ENCODE measurements around the gene BFSP2.

The BFSP2 gene

DNA sequence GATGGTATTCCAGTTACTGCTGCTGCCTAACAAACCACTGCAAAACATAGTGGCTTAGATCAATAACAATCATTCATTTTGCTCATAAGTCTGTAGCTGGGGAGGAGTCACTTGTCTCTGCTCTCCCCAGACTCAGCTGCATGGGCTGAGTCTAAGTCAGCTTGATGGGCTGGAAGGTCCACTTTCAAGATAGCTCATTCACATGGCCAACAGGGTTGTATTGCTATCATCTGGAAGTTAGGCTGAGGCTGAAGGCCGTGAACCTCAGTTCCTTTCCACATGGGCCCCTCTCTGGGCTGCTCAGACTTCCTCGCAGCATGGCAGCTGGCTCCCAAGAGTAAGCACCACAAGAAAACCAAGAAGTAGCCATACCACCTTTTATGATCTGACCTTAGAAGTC, 28.7 kb upstream of the BFSP2 start:
- Histone ChIP-seq H3K9me3 (ENCODE audit: control insufficient read depth, insufficient read depth, low read length) (no peaks in the 10 kb centered on the region), H3K36me3 (ENCODE audit: control insufficient read depth, insufficient read depth, low read length) (no peaks in the 10 kb centered on the region), H3K9ac (ENCODE audit: low read depth, low read length) (no peak overlapping the region), H3K27me3 (ENCODE audit: control insufficient read depth, insufficient read depth, low read length) (no peaks in the 10 kb centered on the region), H3K4me3 (ENCODE audit: low read depth, low read length) (no peak overlapping the region), H3K4me1 (ENCODE audit: control insufficient read depth, insufficient read depth, low read length) (peaks cover 12% of the 10 kb centered on the region)

DNA sequence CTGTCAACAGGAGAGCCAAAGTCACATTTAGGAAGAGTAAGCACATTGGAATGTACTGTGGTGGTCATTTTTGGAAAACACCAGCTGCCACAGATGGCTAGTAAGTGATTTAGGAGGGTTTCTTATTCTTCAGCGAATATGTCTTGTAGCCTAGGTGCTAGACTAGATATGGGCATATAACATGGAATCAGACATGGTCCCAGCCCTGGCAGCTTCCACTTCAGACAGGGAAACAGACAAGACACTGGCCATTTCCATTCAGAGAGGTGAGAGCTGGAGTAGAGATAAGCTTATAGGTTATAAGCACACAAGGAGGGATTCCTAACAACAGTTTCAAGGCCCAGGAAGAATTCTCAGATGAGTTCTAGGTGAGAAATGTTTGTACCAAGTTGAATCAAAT, 28.2 kb upstream of the BFSP2 start:
- H3K4me1 ChIP-seq (ENCODE audit: control insufficient read depth, insufficient read depth, low read length) = peaks cover 12% of the 10 kb centered on the region
- no peaks in the 10 kb centered on the region for H3K9me3 ChIP-seq (ENCODE audit: control insufficient read depth, insufficient read depth, low read length)
- no peak overlapping the region for H3K9ac ChIP-seq (ENCODE audit: low read depth, low read length)
- H3K4me3 ChIP-seq (ENCODE audit: low read depth, low read length) = no peak overlapping the region
- no peaks in the 10 kb centered on the region for H3K36me3 ChIP-seq (ENCODE audit: control insufficient read depth, insufficient read depth, low read length)
- no peaks in the 10 kb centered on the region for H3K27me3 ChIP-seq (ENCODE audit: control insufficient read depth, insufficient read depth, low read length)

DNA sequence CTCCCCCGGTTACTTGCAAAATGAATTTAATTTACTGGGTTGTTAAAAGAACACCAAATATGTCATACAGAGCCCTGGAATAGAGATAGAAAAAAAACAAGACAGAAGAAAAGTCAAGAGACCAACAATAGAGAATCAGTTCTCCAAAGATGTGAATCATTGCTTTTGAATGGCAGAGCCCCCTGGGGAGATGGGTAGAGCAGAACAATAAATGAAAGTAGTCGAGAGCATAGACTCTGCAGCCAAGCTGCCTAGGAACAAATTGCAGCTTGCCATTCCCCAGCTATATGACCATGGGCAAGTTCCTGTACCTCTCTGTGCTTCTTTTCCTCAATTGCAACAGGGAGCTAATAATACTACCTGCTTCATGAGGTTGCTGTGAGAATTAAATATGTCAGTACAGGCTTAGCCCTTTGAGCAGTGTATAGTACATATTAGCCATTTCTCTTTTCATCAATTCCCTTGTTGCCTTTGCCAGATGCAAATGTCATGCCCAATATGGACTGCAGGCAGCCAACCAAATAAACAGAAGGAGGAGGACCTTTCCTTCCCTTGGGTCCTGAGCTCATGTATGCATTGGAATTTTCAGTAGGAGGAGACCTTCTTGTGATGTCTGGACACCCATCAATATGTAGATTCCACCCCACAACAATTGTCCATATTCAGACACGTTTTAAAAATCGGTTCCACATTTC, 25.0 kb upstream of the BFSP2 start:
- no peak overlapping the region for H3K4me3 ChIP-seq (ENCODE audit: low read depth, low read length)
- H3K27me3 ChIP-seq (ENCODE audit: control insufficient read depth, insufficient read depth, low read length) = no peaks in the 10 kb centered on the region
- peaks cover 12% of the 10 kb centered on the region for H3K4me1 ChIP-seq (ENCODE audit: control insufficient read depth, insufficient read depth, low read length)
- no peak overlapping the region for H3K9ac ChIP-seq (ENCODE audit: low read depth, low read length)
- no peaks in the 10 kb centered on the region for H3K9me3 ChIP-seq (ENCODE audit: control insufficient read depth, insufficient read depth, low read length)
- peaks cover 7% of the 10 kb centered on the region for H3K36me3 ChIP-seq (ENCODE audit: control insufficient read depth, insufficient read depth, low read length)

DNA sequence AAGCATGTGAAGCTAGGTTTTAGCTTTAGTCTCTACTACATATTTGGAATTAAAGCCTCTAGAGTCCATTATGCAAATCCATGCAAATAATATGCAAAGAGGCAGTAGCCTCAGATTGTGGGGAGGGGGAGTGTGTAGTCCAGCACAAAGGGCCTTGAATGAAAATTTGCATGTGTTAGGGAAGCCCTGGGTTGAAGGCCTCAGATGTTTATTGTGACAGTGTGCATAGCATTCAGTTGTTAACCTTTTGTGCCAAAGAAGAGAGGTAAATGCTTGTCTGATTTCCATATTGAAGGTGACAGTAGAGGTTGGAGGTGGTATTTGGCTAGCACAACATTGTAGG, 24.5 kb upstream of the BFSP2 start:
- Histone ChIP-seq H3K9me3 (ENCODE audit: control insufficient read depth, insufficient read depth, low read length) (no peaks in the 10 kb centered on the region), H3K9ac (ENCODE audit: low read depth, low read length) (no peak overlapping the region), H3K4me3 (ENCODE audit: low read depth, low read length) (no peak overlapping the region), H3K27me3 (ENCODE audit: control insufficient read depth, insufficient read depth, low read length) (no peaks in the 10 kb centered on the region), H3K4me1 (ENCODE audit: control insufficient read depth, insufficient read depth, low read length) (peaks cover 12% of the 10 kb centered on the region), H3K36me3 (ENCODE audit: control insufficient read depth, insufficient read depth, low read length) (peaks cover 7% of the 10 kb centered on the region)

DNA sequence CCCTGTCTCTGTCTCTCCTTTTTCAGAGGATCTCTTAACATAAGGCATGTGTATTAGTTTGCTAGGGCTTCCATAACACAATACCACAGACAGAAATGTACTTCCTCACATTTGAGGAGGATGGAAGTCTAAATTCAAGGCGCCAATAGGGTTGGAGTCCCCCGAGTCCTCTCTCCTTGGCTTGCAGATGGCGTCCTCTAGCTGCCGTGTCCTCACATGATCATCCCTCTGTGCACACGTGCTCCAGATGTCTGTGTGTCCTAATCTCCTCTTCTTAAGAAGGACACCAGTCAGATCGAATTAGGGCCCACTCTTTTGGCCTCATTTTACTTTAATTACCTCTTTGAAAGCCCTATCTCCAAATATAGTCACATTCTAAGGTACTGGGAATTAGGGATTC, 23.0 kb upstream of the BFSP2 start:
- Histone ChIP-seq H3K36me3 (ENCODE audit: control insufficient read depth, insufficient read depth, low read length) (peaks cover 7% of the 10 kb centered on the region), H3K9ac (ENCODE audit: low read depth, low read length) (no peak overlapping the region), H3K27me3 (ENCODE audit: control insufficient read depth, insufficient read depth, low read length) (no peaks in the 10 kb centered on the region), H3K4me1 (ENCODE audit: control insufficient read depth, insufficient read depth, low read length) (peaks cover 12% of the 10 kb centered on the region), H3K4me3 (ENCODE audit: low read depth, low read length) (no peak overlapping the region), H3K9me3 (ENCODE audit: control insufficient read depth, insufficient read depth, low read length) (no peaks in the 10 kb centered on the region)

DNA sequence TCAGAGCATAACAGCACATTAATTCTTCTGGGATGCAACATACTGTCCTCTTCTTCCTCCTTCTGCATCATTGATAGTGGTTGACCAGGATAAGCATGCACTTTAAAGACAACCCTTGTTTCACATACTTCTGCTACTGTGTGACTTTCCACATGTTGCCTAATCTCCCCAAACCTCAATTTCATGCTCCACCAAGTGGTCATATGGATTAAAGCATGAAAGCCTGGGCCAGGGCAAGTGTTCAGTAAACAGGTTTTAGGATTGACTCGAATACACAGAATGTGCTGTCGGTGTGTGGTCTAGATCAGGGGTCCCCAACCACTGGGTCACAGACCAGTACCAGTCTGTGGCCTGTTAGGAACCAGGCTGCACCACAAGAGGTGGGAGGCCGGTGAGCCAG, 22.5 kb upstream of the BFSP2 start:
- no peak overlapping the region for H3K4me3 ChIP-seq (ENCODE audit: low read depth, low read length)
- H3K9ac ChIP-seq (ENCODE audit: low read depth, low read length) = no peak overlapping the region
- no peaks in the 10 kb centered on the region for H3K9me3 ChIP-seq (ENCODE audit: control insufficient read depth, insufficient read depth, low read length)
- H3K36me3 ChIP-seq (ENCODE audit: control insufficient read depth, insufficient read depth, low read length) = peaks cover 7% of the 10 kb centered on the region
- H3K27me3 ChIP-seq (ENCODE audit: control insufficient read depth, insufficient read depth, low read length) = no peaks in the 10 kb centered on the region
- H3K4me1 ChIP-seq (ENCODE audit: control insufficient read depth, insufficient read depth, low read length) = peaks cover 12% of the 10 kb centered on the region

DNA sequence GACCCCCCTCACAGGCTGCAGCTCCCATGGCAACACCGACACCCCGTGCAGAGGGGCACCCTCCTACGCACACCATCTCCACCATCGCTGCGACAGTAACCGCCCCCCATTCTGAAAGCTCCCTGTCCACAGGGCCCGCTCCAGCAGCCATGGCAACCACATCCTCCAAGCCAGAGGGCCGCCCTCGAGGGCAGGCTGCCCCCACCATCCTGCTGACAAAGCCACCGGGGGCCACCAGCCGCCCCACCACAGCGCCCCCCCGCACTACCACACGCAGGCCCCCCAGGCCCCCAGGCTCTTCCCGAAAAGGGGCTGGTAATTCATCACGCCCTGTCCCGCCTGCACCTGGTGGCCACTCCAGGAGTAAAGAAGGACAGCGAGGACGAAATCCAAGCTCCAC, 19.9 kb upstream of the BFSP2 start:
- Histone ChIP-seq H3K4me3 (ENCODE audit: low read depth, low read length) (no peak overlapping the region), H3K9me3 (ENCODE audit: control insufficient read depth, insufficient read depth, low read length) (no peaks in the 10 kb centered on the region), H3K4me1 (ENCODE audit: control insufficient read depth, insufficient read depth, low read length) (peaks cover 8% of the 10 kb centered on the region)

DNA sequence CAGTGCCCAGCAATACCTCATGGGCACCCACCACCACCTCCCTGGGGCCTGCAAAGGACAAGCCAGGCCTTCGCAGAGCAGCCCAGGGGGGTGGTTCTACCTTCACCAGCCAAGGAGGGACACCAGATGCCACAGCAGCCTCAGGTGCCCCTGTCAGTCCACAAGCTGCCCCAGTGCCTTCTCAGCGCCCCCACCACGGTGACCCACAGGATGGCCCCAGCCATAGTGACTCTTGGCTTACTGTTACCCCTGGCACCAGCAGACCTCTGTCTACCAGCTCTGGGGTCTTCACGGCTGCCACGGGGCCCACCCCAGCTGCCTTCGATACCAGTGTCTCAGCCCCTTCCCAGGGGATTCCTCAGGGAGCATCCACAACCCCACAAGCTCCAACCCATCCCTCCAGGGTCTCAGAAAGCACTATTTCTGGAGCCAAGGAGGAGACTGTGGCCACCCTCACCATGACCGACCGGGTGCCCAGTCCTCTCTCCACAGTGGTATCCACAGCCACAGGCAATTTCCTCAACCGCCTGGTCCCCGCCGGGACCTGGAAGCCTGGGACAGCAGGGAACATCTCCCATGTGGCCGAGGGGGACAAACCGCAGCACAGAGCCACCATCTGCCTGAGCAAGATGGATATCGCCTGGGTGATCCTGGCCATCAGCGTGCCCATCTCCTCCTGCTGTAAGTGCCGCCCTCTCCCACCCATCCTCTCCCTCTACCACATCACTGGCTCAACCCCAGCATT, 19.2 kb upstream of the BFSP2 start:
- Histone ChIP-seq H3K36me3 (ENCODE audit: control insufficient read depth, insufficient read depth, low read length) (peaks cover 7% of the 10 kb centered on the region), H3K27me3 (ENCODE audit: control insufficient read depth, insufficient read depth, low read length) (no peaks in the 10 kb centered on the region), H3K4me1 (ENCODE audit: control insufficient read depth, insufficient read depth, low read length) (peaks cover under 1% of the 10 kb centered on the region), H3K9me3 (ENCODE audit: control insufficient read depth, insufficient read depth, low read length) (no peaks in the 10 kb centered on the region), H3K9ac (ENCODE audit: low read depth, low read length) (no peak overlapping the region), H3K4me3 (ENCODE audit: low read depth, low read length) (no peak overlapping the region)

More for the DNA sequence above, 19.9 kb upstream of the BFSP2 start:
- Histone ChIP-seq H3K27me3 (ENCODE audit: control insufficient read depth, insufficient read depth, low read length) (no peaks in the 10 kb centered on the region), H3K9ac (ENCODE audit: low read depth, low read length) (no peak overlapping the region), H3K36me3 (ENCODE audit: control insufficient read depth, insufficient read depth, low read length) (peaks cover 7% of the 10 kb centered on the region)

DNA sequence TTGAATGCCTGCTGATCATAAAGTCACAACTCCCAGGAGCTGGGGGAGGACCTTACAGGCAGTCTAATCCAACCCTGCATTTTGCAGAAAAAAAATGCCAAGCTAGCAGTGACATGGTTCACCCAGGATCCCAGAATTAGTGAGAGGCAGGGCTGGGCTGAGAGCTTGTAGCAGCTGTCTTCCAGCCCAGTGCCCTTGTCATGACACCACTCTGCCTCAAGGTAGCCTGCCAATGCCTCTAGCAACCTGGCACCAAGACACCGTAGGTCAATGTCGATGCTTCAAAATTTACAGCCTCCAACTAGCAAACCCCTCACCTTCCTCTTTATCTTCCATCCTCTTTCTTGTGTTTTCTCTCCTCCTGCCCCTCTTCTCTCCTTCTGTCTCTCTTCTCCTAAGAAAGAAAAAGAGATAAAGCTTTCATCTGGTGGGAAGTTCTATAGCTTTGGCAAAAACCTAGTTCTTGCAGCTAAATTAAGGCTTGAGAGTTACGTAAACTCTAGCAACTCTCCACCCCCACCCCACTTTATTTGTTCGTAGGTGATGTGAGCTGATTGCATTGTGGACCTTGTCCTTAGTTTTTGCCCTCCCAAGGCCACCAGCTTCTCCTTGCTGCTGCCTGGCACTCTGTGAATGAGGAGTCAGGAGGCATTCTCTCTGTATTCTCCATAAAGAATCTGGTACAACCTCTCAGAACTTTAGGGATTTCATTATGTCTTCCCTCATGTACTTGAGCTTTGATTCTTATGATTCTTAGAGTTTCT, 18.3 kb upstream of the BFSP2 start:
- Histone ChIP-seq H3K9me3 (ENCODE audit: control insufficient read depth, insufficient read depth, low read length) (no peaks in the 10 kb centered on the region), H3K36me3 (ENCODE audit: control insufficient read depth, insufficient read depth, low read length) (peaks cover 7% of the 10 kb centered on the region), H3K4me3 (ENCODE audit: low read depth, low read length) (no peak overlapping the region), H3K9ac (ENCODE audit: low read depth, low read length) (no peak overlapping the region), H3K4me1 (ENCODE audit: control insufficient read depth, insufficient read depth, low read length) (no peaks in the 10 kb centered on the region), H3K27me3 (ENCODE audit: control insufficient read depth, insufficient read depth, low read length) (no peaks in the 10 kb centered on the region)

DNA sequence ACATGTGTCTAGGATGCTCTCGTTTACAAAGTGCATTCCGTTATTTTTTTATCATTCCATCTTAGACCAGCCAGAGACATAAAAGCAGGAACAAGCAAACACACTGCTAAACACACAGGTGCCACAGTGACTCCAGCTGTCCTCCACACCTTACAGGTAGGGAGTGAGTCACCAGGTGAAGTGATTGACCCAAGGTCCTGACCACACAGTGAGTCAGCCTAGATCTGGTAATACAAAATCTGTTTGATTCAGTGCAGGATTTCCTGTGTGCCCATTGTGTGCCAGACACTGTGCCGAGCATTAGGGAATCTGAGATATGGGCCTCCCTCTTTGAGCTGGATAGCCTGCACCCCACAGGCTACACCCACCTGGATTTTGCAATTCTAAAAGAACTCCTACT, 16.7 kb upstream of the BFSP2 start:
- Histone ChIP-seq H3K4me1 (ENCODE audit: control insufficient read depth, insufficient read depth, low read length) (no peaks in the 10 kb centered on the region), H3K36me3 (ENCODE audit: control insufficient read depth, insufficient read depth, low read length) (peaks cover 7% of the 10 kb centered on the region), H3K9ac (ENCODE audit: low read depth, low read length) (no peak overlapping the region), H3K4me3 (ENCODE audit: low read depth, low read length) (no peak overlapping the region), H3K9me3 (ENCODE audit: control insufficient read depth, insufficient read depth, low read length) (no peaks in the 10 kb centered on the region), H3K27me3 (ENCODE audit: control insufficient read depth, insufficient read depth, low read length) (no peaks in the 10 kb centered on the region)

DNA sequence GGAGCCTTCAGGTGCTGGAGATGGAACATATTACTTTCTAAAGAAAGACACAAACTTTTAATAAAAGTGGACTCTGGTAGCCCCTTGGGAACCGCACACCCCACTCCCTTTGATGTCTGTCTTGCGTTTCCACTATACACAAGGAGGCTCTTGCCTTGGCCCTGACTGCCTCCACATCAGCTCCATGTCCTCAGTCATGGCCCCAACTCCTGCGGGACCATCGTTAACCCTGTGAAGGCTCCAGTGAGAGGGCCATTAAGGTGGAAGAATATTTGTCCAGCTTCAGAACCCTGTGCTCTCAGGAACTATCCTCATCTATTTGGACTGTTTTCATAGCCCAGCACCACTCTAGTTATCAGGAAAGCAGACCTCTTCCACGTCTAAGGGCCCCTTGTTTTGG, 16.1 kb upstream of the BFSP2 start:
- H3K9ac ChIP-seq (ENCODE audit: low read depth, low read length) = no peak overlapping the region

More for the DNA sequence above, 16.1 kb upstream of the BFSP2 start:
- Histone ChIP-seq H3K9me3 (ENCODE audit: control insufficient read depth, insufficient read depth, low read length) (no peaks in the 10 kb centered on the region), H3K36me3 (ENCODE audit: control insufficient read depth, insufficient read depth, low read length) (peaks cover 7% of the 10 kb centered on the region), H3K4me3 (ENCODE audit: low read depth, low read length) (no peak overlapping the region), H3K4me1 (ENCODE audit: control insufficient read depth, insufficient read depth, low read length) (no peaks in the 10 kb centered on the region), H3K27me3 (ENCODE audit: control insufficient read depth, insufficient read depth, low read length) (no peaks in the 10 kb centered on the region)

Data from iPS-15b (cell line).